ENCODE measurements around the gene ITGB7.

ITGB7 gene

GRCh38 chr12:53230108-53230845 is 23.2 kb upstream of the ITGB7 start:
- DNase-seq: no peak

- DNase-seq: no peak
Measured at GRCh38 chr12:53229454-53229853, 22.4 kb upstream of the ITGB7 start.

- DNase-seq: no peak
Measured at GRCh38 chr12:53227836-53228235, 20.8 kb upstream of the ITGB7 start.

GRCh38 chr12:53227341-53227740 is 20.3 kb upstream of the ITGB7 start:
- no peak for DNase-seq

GRCh38 chr12:53226815-53227214 is 19.8 kb upstream of the ITGB7 start:
- no peak for DNase-seq

GRCh38 chr12:53225635-53226424 is 18.8 kb upstream of the ITGB7 start:
- DNase-seq: no peak

GRCh38 chr12:53224897-53225634 is 18.0 kb upstream of the ITGB7 start:
- DNase-seq: no peak

- DNase-seq: no peak
Measured at GRCh38 chr12:53224061-53224896, 17.2 kb upstream of the ITGB7 start.

- DNase-seq: no peak
Measured at GRCh38 chr12:53223389-53224060, 16.5 kb upstream of the ITGB7 start.

GRCh38 chr12:53222806-53223261 is 15.8 kb upstream of the ITGB7 start:
- DNase-seq: no peak

- DNase-seq: no peak
Measured at GRCh38 chr12:53222170-53222721, 15.2 kb upstream of the ITGB7 start.

GRCh38 chr12:53221203-53222080 is 14.4 kb upstream of the ITGB7 start:
- DNase-seq: peak; percentile 19

GRCh38 chr12:53220694-53221202 is 13.7 kb upstream of the ITGB7 start:
- peak; percentile 36 for DNase-seq

- no peak for DNase-seq
Measured at GRCh38 chr12:53219956-53220693, 13.1 kb upstream of the ITGB7 start.

GRCh38 chr12:53219292-53219955 is 12.4 kb upstream of the ITGB7 start:
- DNase-seq: no peak

- no peak for DNase-seq
Measured at GRCh38 chr12:53218551-53219291, 11.7 kb upstream of the ITGB7 start.

- no peak for DNase-seq
Measured at GRCh38 chr12:53217931-53218307, 10.9 kb upstream of the ITGB7 start.

Data from SHP77 treated with DMSO at 0.1 percent for 48 hours (cell line).